Measurements from ENCODE around the gene LLGL1. TPM values are rescaled to one million over a fixed set of nuclear protein-coding genes. Genes with fewer than 3 reads are reported as not detected.

The LLGL1 gene
- polyA plus RNA-seq, 4 donors: 26.8 to 43.2 (median 32.3) TPM

- no peak for DNase-seq (ENCODE audit: low read depth in 4 of 4, low spot score in 3 of 4)
Measured at GRCh38 chr17:18228176-18228682, 2.8 kb downstream of the LLGL1 start.

- no peak for DNase-seq (ENCODE audit: low read depth in 4 of 4, low spot score in 3 of 4)
Measured at GRCh38 chr17:18229254-18229653, 3.8 kb downstream of the LLGL1 start.

GRCh38 chr17:18229771-18230170 lies 4.3 kb downstream of the LLGL1 start:
- DNase-seq (ENCODE audit: low read depth in 4 of 4, low spot score in 3 of 4): no peak

DNA sequence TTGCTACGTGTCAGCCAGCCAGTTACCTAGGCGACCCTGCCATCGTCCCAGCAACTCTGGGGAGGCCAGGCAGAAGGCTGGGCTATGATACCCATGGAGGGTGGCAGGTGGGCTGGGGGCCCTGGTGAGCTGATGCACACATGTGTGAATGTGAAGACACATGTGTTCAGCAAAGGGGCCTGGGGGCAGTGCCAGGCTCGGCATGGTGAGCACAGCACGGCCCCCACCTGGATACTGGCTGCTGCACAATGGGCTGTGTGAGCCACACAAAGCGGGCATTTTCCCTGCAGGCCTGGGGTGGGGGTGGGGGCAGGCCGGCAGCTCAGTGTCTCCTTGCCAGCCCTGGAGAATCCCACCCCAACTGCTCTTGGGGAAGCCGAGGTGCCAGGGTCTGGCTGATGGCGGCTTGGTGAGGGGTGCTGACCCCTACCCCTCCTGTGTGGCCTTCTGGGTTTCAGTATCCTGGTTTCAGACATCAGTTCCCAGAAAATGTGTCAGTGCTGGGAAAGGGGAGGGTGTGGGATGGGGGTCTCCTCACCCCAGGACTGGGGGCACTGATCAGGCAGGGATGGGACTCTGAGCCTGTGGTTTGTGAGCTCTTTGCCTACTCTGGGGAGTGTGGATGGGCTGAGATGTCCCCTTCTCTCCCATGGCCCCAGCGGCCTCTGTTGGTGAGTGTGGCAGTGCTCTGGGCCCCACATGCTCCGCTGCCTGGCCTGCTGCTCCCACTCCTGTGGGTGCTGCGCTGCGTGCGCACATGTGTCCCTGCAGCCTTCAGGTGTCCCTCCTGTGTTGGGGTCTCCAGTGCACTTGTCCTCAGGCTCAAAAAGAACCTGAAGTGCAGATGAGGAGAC lies 5.1 kb downstream of the LLGL1 start:
- DNase-seq (ENCODE audit: low read depth in 4 of 4, low spot score in 3 of 4): no peak

DNA sequence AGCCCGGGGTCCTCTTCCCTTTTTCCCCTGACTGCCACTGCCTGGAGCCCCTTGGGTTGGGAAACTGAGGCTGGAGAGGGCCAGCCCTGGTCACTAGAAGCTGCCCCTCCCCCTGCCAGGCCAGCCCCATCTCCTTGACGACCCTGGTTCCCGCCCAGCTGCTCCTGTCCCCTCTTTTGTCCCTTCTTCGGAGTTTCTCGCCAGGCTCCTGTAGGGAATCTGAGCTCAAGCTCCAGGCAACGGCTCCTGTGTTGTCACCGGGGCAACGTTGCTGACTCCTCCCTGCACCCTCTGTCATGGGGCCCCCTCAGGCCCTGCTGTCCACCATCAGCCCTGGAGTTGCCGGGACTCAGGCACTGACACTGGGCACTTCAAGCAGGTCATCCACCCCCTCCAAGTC lies 5.7 kb downstream of the LLGL1 start:
- DNase-seq (ENCODE audit: low read depth in 4 of 4, low spot score in 3 of 4): no peak

GRCh38 chr17:18233803-18234518 lies 8.5 kb downstream of the LLGL1 start:
- no peak for DNase-seq (ENCODE audit: low read depth in 4 of 4, low spot score in 3 of 4)

GRCh38 chr17:18234853-18235380 lies 9.5 kb downstream of the LLGL1 start:
- DNase-seq (ENCODE audit: low read depth in 4 of 4, low spot score in 3 of 4): no peak

GRCh38 chr17:18235743-18236256 lies 10.4 kb downstream of the LLGL1 start:
- DNase-seq (ENCODE audit: low read depth in 4 of 4, low spot score in 3 of 4): no peak

GRCh38 chr17:18236494-18236893 lies 11.1 kb downstream of the LLGL1 start:
- no peak for DNase-seq (ENCODE audit: low read depth in 4 of 4, low spot score in 3 of 4)

DNA sequence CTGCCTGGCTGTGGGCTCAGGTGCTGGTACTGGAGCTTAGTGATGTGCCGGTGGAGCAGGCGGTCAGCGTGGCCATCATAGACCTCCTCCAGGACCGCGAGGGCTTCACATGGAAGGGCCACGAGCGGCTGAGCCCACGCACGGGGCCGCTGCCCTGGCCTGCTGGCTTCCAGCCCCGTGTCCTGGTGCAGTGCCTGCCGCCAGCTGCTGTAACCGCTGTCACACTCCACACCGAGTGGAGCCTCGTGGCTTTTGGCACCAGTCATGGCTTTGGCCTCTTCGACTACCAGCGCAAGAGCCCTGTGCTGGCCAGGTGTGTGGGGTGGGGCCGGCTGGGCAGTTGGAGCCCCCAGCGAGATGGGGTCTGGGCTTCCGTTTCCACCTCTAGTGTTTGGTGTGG lies 12.0 kb downstream of the LLGL1 start:
- no peak for DNase-seq (ENCODE audit: low read depth in 4 of 4, low spot score in 3 of 4)

- no peak for DNase-seq (ENCODE audit: low read depth in 4 of 4, low spot score in 3 of 4)
Measured at GRCh38 chr17:18238299-18238698, 12.9 kb downstream of the LLGL1 start.

DNA sequence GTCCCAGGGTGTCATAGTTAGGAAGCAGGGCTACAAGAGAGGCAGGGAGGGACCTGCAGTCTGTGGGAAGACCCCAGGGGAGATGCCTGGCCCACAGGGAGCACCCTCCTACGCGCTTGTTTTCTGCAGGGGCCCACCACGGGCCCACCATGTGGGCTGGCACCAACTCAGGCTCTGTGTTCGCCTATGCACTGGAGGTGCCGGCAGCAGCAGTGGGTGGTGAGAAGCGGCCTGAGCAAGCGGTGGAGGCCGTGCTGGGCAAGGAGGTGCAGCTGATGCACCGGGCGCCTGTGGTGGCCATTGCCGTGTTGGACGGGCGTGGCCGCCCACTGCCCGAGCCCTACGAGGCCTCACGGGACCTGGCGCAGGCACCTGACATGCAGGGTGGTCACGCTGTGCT lies 15.0 kb downstream of the LLGL1 start:
- DNase-seq (ENCODE audit: low read depth in 4 of 4, low spot score in 3 of 4): no peak

DNA sequence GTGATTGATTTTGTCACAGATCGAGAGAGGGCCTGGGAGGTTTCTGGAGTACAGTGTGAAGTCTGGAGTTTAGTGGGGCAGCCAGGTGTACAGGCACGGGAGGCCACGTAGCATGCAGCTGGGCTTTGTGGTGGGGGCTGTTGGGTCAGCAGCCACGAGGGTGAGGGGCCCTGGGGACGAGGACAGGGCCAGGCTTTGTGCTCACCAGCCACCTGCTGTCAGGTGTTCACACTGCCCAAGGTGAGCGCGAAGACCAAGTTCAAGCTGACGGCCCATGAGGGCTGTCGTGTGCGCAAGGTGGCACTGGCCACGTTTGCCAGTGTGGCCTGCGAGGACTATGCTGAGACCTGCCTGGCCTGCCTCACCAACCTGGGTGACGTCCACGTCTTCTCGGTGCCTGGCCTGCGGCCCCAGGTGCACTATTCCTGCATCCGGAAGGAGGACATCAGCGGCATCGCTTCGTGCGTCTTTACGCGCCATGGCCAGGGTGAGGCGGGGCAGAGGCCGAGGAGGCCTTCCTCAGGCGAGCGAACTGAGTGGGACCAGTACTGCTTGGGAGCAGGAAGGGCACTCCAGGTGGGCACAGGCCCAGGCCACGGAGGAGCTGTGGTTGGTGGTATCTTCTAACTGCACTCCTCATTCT lies 15.9 kb downstream of the LLGL1 start:
- DNase-seq (ENCODE audit: low read depth in 4 of 4, low spot score in 3 of 4): no peak

DNA sequence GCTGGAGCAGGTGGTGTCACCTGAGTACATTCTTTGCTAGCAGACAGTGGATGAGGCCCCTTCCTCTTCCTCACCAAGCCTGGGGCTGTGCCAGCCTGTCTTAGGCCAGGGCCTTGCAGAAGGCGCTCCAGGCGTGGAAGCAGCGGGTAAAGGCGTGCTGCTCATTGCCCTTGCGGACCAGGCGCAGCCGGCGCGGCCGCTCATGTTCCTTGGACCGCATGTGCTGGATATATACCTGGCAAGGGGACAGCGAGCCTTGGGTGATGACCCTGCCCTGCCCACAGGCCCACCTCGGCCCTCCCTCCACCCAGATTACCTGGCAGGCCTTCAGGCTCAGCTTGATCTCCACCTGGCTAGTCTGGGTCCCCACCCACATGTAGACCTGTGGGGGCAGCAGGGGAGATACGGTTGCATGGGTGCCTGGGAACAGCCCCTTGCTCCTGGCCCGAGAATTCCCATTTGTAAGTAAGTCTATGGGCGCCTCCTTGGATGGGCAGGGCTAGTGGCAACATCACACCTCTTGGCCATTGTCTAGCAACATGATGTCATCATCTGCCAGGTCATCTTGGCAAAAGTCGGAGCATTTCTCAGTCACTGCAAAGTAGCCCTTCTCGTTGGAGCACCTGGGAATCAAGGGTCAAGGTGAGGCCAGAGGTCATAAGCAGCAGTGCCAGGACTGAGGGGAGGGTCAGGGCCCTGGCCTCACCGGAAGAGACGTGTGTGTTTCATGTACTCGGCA lies 19.8 kb downstream of the LLGL1 start:
- DNase-seq (ENCODE audit: low read depth in 4 of 4, low spot score in 3 of 4): no peak

DNA sequence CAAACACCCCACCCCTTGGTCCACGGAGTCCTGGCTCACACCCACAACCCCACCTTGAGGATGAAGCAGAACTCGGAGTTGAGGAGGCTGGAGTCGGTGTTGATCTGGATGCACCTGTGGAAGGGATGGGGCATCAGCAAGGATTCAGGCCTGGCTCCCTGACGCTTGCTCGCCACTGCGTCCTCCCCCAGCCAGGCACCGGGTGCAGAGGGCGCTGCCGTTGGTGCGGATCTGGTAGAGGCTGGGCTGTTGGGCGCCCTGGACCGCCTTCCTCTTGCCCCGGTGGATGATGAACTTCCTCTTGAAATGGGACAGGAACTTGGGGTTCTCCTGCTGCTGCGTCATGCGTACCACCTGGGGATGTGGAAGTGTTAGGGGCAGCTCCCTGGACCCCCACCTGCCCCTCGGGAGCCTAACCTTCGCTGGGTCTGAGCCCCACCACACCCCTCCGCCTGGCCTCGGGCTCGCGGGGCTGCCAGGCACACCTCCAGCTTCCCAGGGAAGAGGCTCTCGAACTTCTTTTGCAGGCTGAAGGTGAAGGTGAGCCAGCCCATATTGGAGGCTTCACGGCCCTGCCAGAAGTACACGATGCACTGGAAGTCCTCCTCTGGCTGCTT lies 20.8 kb downstream of the LLGL1 start:
- no peak for DNase-seq (ENCODE audit: low read depth in 4 of 4, low spot score in 3 of 4)

DNA sequence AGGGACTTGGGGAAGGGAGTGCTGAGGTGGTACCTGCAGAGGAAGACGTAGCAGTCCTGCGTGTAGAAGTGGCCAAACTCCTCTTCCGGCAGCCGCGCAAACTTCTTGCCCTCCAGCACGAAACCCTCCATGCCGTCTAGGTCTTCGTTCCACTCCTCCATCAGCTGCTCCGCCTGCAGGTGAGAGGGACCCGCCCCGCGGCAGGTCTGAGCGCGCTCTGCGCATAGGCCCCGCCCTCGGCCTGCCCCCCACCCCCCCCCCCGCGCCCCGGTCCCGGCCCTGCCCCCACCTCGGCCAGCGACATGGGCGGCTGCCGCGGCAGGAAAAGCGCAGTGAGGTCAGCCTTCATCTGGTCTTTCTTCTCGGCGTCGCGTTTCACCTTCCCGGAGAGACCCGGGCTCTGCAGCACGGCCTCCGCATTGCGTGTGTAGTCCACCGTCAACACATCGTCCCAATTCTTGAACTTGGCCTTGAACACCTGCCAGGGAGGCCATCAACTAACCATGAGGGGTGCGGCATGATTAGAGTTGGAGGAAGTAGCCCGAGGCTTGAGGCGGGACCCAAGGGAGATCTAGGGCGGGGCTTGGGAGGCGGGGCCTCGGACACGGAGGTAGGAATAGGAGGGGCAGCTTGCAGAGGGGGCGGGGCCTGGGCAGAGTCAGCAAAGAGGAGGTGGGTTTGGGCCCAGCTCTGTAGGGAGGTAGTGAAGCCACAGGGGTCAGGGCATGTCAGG lies 21.6 kb downstream of the LLGL1 start:
- DNase-seq (ENCODE audit: low read depth in 4 of 4, low spot score in 3 of 4): no peak

GRCh38 chr17:18247613-18248001 lies 22.2 kb downstream of the LLGL1 start:
- no peak for DNase-seq (ENCODE audit: low read depth in 4 of 4, low spot score in 3 of 4)

GRCh38 chr17:18248300-18248731 lies 22.9 kb downstream of the LLGL1 start:
- no peak for DNase-seq (ENCODE audit: low read depth in 4 of 4, low spot score in 3 of 4)

- DNase-seq (ENCODE audit: low read depth in 4 of 4, low spot score in 3 of 4): no peak
Measured at GRCh38 chr17:18248811-18249210, 23.4 kb downstream of the LLGL1 start.

Measured in left renal pelvis (tissue), 4 donors.